Stimulated activated CD4-positive, alpha-beta T cell treated with anti-CD3 and anti-CD28 coated beads, Interleukin-12 subunit alpha, Interleukin-12 subunit beta, amount 100 ng/mL, for 48 hours (primary cell): ENCODE measurements around the gene CCDC117.
"Not testable (repeated sequence)": the region's sequence is repeated elsewhere in the genome, so short reads cannot be mapped to it uniquely, and the experiment has no call there.

Source experiments
- DNase-seq, 3 donors: peaks; one replicate each; pipeline ENCODE4 v3.0.0-alpha.2; 2020; ENCODE audit warnings: low read depth in 2 of 3, low spot score in 1 of 3

The CCDC117 gene, protein sequence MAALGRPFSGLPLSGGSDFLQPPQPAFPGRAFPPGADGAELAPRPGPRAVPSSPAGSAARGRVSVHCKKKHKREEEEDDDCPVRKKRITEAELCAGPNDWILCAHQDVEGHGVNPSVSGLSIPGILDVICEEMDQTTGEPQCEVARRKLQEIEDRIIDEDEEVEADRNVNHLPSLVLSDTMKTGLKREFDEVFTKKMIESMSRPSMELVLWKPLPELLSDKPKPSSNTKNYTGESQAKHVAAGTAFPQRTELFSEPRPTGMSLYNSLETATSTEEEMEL

DNA sequence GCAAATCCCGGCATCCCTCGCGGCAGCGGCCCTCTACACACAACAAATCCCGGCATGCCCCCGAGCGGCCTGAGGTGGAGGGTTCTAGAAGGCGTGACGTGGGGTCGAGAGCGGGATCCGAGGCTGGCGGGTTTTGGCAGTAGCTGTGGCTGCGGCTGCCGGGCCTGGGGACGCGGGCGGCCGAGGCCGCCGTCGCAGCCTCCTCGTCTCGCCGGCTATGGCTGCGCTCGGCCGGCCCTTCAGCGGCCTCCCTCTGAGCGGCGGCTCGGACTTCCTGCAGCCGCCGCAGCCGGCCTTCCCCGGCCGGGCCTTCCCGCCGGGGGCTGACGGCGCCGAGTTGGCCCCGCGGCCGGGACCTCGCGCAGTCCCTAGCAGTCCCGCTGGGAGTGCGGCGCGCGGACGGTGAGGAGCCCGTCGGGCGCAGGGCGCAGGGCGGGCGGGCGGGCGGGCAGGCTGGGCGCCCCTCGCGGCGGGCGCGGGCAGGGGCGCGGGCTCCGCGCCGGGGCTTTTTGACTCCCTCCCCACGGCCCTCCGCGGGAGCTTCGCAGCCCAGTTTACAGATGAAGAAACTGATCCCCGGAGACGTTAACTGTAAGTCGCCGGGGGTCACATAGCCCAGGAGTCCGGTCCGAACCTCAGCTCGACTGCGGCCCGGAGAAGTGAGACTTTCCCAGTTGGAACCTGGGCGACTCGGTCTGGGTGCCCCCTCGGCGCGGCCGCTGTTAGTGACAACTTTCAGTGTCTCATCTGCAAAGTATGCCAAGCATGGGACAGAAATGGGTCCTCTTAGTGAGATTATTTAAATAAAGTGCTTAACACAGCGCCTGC, at the start of gene CCDC117:
CCDC117 (plus strand) TSS at position 63 of the 828 bp plus-strand sequence; CDS start at position 218, 155 bp downstream.
- peak; percentile 89 to 92 (median 91) for DNase-seq

DNA sequence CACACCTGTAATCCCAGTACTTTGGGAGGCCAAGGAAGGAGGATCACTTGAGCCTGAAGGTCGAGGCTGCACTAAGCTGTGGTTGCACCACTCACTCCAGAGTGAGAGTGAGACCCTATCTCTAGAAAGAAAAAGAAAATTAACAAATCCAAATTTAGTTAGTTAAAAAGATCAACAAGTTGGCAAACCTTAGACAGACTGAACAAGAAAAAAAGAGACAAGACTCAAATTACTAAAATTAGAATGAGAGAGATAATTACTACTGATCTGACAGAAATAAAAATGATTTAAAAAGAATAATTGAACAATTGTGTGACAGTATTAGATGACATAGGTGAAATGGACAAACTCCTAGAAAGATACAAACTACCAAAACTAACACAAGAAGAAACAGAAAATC, 44.5 kb upstream of the CCDC117 start:
- no peak for DNase-seq

DNA sequence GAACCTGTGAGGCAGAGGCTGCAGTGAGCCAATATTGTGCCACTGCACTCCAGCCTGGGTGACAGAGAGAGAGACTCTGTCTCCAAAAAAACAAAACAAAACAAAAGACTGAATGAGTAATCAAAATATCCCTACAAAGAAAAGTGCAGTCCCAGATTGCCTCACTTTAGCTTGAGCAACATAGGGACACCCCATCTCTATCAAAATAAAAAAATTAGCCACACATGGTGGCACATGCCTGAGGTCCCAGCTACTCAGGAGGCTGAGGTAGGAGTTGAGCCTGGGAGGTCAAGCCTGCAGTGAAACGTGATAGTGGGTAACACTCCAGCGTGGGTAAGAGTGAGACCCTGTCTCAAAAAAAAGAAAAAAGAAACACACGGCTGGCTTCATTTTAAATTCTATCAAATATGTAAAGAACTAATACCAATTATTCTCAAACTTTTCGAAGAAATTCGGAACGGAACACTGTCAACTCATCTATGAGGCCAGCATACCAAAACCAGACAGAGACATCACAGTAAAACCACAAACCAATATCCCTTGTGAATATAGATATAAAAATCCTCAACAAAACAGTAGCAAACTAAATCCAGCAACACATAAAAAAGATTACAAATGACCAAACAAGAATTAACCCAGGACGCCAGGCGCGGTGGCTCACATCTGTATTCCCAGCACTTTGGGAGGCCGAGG, 43.7 kb upstream of the CCDC117 start:
- no peak for DNase-seq

DNA sequence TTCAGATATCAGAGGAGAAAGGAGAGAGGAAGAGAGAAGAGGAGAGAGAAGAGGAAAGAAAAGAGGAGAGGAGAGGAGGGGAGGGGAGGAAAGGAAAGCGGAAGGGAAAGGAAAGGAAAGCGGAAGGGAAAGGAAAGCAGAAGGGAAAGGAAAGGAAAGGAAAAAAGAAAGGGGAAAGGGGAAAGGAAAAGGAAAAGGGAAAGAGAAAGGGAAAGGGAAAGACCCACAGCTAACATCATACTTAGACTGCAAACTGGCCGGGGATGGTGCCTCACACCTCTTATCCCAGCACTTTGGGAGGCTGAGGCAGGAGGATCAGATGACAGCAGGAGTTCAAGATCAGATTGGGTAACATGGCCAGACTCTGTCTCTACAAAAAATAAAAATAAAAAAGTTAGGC, 42.3 kb upstream of the CCDC117 start:
- DNase-seq, result no peak

DNA sequence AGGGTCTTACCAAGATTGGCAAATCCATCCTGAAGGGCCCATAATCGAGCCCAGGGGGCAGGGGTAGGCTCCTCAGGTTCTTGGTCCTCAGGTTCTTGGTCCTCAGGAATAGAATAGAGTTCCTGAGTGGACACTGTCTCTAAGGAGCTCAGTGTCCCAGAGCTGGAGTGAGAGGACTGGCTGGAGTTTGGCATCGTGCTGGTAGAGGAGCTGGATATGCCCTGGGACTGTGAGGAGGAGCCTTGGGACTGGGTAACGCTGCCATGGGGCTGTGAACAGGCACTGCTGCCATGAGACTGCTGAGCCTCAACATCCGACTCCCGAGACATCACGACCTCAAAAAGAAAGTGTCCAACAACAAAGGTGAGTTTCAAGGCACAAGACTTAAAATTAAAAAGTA, 38.1 kb upstream of the CCDC117 start:
- DNase-seq, result no peak

DNA sequence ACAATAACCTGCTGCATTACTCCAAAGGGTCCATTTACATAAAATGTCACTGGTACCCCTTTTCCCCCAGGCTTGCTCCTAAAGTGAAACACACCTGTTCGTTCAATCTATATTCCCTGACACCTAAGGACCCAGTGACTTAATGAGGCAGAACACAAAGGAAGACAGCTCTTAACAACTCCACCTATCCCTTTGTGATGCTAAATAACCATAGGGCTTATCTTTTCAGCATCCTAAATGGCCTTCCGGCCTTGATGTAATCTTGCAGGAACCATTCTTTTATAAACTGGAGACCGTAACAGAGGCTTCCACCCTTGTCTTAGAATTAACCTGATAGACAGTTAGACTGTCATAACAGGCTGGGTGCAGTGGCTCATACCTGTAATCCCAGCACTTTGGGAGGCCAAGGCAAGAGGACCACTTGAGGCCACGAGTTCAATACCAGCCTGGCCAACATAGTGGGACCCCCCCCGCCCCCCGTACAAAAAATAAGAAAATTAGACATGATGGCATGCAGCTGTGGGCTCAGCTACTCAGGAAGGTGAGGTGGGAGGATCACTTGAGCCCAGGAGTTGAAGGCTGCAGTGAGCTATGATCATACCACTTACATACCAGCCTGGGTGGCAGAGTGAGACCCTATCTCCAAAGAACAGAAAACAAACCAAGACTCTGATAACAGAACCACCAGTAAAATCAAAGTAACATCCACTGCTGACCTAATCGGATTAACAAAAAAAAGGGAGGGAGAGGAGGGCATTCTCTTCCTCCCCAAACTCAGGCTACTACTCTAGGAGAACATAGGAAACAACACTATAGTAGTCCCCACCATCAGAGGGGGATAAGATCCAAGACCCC, 36.0 kb upstream of the CCDC117 start:
- no peak for DNase-seq

DNA sequence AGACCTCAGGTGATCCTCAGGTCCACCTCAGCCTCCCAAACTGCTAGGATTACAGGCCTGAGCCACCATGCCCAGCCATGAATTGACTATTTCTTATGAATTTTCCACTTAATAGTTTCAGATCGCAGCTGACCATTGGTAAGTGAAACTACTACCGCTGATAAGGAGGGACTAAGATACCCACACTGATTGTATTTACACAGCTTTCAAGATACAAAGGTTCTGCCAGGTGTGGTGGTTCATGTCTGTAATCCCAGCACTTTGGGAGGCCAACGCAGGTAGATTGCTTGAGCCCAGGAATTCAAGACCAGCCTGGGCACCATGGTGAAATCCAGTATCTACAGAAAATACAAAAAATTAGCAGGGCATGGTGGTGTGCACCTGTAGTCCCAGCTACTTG, 34.8 kb upstream of the CCDC117 start:
- no peak for DNase-seq

DNA sequence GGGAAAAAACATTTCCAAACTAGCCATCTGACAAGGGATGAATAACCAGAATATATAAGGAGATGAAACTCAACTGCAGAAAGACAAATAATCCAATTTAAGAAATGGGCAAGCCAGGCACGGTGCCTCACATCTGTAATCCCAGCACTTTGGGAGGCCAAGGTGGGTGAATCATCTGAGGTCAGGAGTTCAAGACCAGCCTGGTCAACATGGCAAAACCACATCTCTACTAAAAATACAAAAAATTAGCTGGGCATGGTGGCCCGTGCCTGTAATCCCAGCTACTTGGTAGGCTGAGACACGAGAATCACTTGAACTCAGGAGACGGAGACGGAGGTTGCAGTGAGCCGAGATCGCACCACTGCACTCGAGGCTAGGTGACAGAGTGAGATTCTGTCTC, 33.6 kb upstream of the CCDC117 start:
- not testable (repeated sequence) for DNase-seq

DNA sequence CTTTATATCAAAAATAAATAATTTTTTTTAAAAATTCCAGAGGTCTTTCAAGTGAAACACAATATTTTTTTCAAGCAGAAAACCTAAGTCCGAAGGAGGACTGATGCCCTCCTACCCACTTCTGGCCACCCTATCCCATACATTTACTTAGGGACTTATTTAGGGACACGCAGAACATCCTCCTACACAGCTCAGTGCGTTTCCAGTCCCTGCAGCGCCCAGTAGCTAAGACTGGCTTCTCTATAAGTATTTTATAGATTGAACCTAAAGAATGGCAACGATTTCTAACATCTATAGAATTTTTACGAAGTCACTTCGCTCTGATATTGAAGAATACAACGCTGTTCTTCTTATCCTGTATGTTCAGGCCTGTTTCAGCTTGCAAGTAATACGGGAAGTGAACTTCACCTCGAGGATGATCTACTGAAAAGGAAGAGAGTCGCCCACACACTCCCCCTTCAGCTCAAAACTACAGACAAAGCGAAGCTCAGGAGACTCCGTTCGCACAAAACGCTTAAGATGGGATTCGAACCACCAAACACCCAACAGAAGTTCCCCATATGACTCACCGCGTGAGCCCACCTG, 31.2 kb upstream of the CCDC117 start:
- no peak for DNase-seq

DNA sequence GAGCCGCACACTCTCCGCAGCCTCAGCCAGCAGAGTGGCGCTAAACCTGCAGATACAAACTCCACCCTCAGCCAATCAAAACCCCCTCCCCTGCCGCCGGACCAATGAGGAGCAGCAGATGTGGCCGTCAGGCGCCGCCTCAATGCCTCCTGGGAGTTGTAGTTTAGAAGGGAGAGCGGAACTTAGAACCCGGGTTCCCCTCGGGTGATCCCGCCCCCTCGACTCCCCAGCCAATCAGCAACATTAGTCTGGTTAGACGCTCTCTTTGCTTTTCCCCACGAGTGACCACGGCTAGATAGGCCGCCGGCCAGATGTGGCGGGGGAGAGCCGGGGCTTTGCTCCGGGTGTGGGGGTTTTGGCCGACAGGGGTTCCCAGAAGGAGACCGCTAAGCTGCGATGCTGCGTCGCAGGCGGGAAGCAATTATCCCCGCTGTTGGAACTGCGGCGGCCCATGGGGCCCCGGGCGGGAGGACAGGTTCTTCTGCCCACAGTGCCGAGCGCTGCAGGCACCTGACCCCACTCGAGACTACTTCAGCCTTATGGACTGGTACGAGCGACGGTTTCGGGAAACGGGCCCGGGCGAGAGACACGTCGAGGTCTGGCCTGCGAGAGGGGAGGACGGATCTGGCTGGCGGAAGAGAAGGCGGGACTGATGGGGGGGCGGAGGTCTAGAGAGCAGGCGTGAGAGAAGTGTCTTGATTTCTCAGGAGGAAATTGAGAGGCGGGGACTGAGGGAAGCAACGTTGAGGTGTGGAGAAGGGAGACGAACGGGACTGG, 30.5 kb upstream of the CCDC117 start, which contains the start of the genes CHEK2 and HSCB:
CHEK2 (minus strand) TSS at position 36 of the 777 bp plus-strand sequence. CDS start 7,099 bp downstream, outside the sequence.
HSCB (plus strand) TSS at position 255 of the 777 bp plus-strand sequence; CDS start at position 312, 57 bp downstream.
- peak; percentile 94 to 98 (median 95) for DNase-seq

DNA sequence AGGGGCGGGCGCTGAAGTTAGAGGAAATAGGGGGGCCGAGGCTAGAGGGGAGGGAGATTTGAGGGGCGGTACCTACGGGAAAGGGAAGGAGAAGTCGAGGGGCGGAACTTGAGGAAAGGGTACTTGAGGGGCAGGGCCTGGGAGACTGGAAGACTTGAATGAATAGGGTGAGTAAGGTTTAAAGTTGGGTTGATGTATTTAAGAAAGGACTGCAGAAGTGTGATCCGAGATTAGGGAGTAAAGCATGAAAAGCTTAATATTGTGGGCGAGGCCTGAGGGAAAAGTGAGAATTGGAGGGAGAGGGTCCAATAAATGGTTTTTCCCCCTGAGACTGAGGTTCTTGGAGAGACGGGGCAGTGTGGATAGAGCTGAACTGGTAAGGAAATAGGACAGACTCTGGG, 29.9 kb upstream of the CCDC117 start:
- peak in 1 of 3 donors; percentile 77 for DNase-seq

DNA sequence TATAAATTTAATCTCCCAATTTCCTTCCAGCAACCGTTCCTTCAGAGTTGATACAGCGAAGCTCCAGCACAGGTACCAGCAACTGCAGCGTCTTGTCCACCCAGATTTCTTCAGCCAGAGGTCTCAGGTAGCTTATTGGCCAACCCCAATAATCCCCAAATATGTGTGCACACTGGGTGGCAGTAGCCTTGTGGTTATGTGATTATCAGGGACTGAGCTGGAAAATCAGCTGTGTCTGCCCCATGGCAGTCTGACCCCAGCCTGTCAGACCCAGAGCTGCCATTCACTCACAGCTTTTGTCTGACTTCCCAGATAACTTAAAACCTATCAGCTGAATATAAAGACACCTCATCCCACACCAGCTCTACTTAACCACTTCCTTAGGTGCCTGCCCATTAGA, 28.6 kb upstream of the CCDC117 start:
- DNase-seq, result no peak

DNA sequence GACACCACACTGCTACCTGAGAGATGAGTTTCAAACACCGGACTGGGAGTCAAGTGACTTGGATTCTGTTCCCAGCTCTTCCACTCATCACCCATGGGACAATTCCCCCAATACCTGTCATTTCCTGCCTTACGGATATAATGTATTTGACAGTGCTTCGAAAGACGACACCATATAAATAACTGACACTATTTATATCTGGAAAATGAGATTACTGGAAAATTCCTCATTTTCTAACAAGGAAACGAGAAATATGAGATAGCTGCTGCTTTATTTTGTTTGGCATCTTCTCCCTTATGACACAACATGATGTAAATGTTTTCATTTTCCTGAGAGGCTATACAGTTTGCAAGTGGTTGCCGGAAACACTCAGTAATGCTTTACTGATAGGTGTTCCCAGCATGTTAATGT, 22.0 kb upstream of the CCDC117 start:
- DNase-seq, result no peak

DNA sequence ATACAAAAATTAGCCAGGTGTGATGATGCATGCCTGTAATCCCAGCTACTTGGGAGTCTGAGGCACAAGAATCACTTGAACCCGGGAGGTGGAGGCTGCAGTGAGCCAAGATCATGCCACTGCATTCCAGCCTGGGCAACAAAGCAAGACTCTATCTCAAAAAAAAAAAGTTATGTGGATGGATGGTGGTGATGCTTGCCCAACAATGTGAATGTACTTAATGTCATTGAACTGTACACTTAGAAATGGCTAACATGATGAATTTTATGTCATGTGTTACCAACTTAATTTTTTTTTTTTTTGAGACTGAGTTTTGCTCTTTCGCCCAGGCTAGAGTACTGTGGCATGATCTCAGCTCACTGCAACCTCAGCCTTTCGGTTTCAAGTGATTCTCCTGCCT, 18.0 kb upstream of the CCDC117 start:
- DNase-seq, result not testable (repeated sequence)

DNA sequence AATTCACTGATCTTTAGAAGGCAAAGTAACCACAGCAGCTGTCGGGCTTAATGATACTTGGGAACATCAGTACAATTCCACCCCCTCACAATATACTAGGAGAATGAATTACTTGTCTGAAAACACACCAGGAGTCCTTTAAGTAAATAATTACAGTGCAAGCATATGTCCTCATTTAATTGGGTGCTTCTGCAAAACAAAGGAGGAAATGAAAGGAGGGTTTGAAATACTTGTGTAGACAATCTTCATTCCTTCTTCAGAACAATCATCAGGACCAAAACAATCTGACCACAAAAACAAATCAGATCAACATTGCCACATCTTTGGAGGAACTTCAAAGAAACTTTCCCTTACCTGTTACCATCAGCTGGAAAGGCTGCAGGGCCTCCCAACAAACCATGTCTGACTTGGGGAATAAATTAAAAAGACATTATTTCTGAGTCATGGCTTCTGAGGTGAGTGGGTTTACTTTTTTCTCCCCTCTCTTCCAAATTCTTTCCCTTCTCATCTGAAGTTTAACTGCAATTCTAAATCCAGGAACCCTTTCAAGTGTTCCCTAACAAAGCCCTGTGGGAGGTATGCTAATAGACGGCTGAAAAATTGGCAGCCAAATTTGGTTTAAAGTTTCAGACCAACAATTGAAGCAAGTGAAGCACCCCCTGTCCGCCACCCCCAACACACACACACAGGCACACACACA, 12.5 kb upstream of the CCDC117 start:
- no peak for DNase-seq

DNA sequence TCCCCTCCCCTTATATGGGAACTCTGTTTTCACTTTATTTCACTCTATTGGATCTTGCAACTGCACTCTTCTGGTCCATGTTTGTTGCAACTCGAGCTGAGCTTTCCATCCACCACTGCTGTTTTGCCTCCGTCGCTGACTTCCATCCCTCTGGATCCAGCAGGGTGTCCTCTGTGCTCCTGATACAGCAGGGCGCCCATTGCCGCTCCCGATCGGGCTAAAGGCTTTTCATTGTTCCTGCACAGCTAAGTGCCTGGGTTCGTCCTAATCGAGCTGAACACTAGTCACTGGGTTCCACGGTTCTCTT, 11.1 kb upstream of the CCDC117 start:
- DNase-seq, result no peak

DNA sequence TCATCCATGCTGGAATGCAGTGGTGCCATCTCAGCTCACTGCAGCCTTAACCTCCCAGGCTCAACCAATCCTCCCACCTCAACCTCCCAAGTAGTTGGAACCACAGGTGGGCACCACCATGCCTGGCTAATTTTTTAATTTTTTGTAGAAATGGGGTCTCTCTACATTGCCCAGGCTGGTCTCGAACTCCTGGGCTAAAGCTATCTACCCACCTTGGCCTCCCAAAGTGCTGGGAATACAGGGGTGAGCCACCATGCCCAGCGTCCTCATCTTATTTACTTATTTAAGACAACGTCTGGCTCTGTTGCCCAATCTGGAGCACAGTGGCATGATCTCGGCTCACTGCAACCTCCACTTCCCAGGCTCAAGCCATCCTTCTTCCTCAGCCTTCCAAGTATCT, 10.5 kb upstream of the CCDC117 start:
- not testable (repeated sequence) for DNase-seq

DNA sequence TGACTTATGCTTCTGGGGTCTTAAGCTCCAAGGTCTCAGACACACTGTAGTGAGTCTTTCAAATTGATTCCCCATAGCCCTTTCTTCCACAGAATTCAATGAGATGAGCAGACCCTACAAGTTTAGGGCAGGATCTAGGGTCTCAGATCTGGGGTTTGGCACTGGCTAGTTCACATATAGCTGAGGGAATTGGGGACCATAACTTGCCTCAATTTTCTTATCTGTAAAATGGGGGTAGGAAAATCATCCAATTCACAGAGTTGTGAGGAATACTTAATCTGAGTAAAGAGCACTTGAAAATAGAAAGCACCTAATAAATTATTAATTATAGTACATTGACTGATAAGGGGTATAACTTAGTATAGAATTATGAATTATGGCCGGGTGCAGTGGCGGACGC, 5.9 kb upstream of the CCDC117 start:
- DNase-seq, result no peak
